Fibroblast of skin of right quadriceps (primary cell): ENCODE results near the gene STAG3.
A peak's percentile ranks its signal among the peaks of the same experiment; 100 is the strongest.
"Not testable (repeated sequence)": the region's sequence is repeated elsewhere in the genome, so short reads cannot be mapped to it uniquely, and the experiment has no call there.

ENCODE experiments used
- DNase-seq: peaks from one replicate; pipeline ENCODE4 v3.0.0-alpha.2; 2013

STAG3 gene

DNA sequence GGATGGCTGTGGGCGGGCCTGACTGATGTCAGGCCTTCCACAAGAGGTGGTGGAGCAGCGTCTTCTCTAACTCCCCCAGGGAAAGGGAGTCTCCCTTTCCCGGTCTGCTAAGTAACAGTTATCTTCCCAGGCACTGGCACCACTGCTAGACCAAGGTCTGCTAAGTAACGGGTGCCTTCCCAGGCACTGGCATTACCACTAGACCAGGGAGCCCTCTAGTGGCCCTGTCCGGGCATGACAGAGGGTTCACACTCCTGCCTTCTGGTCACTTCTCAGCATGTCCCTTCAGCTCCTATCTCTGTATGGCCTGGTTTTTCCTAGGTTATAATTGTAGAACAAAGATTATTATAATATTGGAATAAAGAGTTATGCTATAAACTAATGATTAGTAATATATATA, 40.2 kb downstream of the STAG3 start:
- not testable (repeated sequence) for DNase-seq

DNA sequence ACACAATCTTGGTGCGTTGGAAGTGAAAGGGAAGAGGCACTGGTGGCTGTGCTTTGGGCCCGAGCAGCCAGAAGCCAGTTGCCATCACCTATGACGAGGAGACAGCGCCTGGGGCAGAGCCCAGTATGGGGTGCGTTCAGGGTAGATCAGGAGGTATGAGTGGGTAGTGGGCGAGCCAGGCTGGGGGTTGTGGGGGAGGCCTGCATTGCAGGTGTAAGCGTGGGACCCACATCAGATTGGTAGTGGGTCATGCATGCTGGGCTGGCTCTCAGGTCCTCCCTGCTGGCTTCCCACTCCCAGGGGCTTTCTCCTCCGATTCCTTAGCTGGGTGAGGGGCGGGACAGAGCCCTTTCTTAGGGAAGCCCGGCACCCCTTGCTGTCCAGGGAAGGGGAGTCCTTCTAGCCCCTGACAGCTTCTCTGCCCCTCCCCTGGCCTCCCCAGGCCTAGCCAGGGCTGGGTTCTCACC, 41.6 kb downstream of the STAG3 start:
- DNase-seq, result no peak

DNA sequence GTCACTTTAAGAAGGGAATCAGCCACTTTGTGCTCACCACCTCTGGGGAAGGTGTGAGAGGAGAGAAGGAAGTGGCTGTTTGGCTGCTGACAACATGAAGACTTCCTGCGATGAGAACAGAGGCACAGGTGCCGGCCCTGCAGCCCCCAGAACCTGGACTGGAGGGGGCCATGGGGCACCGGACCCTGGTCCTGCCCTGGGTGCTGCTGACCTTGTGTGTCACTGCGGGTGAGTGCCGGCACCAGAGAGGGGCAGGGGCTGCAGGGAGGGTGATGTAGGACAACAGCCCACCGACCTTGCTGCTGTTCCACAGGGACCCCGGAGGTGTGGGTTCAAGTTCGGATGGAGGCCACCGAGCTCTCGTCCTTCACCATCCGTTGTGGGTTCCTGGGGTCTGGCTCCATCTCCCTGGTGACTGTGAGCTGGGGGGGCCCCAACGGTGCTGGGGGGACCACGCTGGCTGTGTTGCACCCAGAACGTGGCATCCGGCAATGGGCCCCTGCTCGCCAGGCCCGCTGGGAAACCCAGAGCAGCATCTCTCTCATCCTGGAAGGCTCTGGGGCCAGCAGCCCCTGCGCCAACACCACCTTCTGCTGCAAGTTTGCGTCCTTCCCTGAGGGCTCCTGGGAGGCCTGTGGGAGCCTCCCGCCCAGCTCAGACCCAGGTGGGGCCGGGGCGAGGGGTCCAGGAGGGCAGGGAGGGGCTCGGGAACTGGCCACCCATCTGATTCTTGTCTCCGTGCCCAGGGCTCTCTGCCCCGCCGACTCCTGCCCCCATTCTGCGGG, 42.3 kb downstream of the STAG3 start, which contains the start of gene PVRIG:
PVRIG (plus strand) TSS at position 149 of the 785 bp plus-strand sequence; CDS start at position 171, 22 bp downstream.
- not testable (repeated sequence) for DNase-seq

DNA sequence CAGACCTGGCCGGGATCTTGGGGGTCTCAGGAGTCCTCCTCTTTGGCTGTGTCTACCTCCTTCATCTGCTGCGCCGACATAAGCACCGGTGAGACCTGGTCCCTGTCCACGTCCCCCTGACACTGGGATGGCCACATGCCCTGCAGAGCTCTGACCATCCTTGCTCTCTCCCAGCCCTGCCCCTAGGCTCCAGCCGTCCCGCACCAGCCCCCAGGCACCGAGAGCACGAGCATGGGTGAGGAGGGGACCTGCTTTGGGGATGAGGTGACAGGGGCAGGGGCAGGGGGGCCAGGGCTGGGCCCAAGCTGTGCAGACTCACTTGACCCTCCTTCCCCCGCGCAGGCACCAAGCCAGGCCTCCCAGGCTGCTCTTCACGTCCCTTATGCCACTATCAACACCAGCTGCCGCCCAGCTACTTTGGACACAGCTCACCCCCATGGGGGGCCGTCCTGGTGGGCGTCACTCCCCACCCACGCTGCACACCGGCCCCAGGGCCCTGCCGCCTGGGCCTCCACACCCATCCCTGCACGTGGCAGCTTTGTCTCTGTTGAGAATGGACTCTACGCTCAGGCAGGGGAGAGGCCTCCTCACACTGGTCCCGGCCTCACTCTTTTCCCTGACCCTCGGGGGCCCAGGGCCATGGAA, 43.0 kb downstream of the STAG3 start:
- no peak for DNase-seq

DNA sequence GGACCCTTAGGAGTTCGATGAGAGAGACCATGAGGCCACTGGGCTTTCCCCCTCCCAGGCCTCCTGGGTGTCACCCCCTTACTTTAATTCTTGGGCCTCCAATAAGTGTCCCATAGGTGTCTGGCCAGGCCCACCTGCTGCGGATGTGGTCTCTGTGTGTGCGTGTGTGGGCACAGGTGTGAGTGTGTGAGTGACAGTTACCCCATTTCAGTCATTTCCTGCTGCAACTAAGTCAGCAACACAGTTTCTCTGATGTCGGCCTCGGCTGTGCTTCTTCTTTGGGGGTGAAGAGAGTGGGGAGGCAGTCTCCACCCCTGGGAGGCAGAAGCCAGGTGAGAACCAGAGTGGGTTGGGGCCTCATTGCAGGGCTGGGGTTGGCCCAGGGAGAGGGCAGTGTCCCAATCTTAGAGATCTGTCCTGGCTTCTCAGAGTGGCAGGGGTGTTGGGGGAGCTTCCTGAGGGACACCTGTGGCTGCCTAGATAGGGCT, 43.6 kb downstream of the STAG3 start:
- no peak for DNase-seq

DNA sequence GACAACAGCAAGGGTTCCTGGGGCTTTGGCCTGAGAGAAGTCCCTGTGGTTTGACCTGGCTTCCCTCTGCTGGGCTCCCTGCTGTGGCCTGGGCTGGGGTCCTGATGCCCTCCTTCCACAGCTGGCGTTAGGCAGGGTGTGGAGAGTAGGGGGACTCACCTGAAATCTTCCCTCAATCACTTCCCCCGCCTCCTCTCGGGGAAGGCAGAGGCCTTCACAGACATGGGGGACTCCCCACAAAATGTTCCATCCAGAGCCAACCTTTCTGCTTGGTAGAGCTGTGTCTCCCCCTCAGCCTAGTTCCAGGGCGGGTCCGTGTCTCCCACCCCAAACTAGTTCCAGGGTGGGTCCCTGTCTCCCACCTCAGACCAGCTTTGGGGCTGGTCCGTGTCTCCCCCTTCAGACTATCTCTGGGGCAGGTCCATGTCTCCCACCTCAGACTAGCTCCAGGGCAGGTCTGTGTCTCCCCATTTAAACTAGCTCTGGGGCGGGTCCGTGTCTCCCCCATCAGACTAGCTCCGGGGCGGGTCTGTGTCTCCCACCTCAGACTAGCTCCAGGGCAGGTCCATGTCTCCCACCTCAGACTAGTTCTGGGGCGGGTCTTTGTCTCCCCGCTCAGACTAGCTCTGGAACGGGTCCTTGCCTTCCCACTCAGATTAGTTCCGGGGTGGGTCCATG, 44.2 kb downstream of the STAG3 start:
- no peak for DNase-seq

DNA sequence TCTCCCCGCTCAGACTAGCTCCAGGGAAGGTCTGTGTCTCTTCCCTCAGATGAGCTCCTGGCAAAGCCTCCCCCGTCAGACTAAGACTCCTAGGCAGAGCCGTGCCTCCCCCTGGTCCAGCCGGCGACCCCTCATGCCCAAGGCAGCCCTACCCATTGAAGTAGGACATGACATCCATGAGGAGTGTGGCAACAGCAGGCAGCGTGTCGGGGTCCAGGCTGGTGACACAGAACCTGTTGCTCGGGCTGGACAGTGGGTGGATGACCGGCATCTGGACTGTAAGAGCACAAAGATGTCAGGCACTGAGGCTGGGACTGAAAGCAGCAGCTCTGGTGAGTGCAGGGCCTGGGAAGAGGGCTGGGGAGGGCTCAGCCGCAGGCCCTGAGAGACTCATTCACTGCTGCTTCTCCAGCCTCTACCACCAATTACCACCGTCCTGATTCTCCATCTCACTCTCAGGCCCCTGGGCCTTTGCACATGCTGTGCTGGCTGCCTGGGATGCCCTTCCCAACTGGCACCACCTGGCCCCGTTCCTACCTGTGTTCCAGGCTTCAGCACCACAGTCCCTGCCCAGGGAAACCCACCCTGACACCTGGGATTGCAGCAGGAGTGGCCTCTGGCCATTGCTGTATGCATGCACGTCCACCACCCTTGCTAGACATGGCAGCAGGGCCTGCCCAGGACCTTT, 44.9 kb downstream of the STAG3 start:
- DNase-seq, result no peak

DNA sequence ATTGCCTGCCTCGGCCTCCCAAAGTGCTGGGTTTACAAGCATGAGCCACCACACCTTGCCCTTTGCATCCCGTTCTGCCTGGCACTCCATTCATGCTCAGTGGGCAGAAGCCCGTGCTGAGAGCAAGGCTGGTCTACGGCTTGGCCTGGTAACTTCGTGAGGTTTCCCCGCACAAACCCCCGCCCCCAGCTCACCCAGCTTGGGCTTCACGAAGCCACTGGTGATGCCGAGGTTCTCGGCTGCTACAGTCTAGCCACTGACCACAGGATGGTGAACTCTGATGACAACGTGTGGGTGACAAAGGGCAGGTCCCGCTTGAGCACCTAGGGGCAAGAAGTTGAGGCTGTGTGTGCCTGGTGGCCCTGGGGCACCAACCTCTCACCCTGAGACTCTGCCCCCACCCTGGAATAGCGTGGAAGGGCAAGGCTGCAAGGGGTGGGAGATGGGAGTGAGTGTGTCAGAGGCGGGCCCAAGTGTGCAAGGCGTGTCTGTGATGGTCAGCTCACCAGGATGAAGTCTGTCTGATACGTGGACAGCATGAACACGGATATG, 45.7 kb downstream of the STAG3 start:
- DNase-seq, result not testable (repeated sequence)

DNA sequence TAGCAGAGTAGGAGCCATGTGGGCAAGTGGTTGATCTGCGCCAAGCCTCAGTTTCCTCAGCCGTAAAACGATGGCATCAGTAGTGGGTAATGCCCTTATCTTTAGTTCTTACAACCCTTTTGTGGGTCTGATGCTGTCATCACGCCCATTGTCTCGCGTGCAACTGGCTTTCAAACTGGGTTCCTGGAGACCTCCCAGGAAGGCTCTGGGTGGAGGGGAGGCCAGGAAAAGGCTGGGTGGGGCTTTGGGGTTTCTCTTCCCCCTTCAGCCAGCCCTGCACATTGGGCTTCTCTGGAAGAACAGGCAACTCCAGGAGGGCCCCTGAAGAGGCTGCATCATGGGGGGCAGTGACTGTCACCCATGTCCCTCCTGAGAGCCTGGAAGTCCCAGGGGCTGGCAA, 47.2 kb downstream of the STAG3 start:
- DNase-seq, result not testable (repeated sequence)

DNA sequence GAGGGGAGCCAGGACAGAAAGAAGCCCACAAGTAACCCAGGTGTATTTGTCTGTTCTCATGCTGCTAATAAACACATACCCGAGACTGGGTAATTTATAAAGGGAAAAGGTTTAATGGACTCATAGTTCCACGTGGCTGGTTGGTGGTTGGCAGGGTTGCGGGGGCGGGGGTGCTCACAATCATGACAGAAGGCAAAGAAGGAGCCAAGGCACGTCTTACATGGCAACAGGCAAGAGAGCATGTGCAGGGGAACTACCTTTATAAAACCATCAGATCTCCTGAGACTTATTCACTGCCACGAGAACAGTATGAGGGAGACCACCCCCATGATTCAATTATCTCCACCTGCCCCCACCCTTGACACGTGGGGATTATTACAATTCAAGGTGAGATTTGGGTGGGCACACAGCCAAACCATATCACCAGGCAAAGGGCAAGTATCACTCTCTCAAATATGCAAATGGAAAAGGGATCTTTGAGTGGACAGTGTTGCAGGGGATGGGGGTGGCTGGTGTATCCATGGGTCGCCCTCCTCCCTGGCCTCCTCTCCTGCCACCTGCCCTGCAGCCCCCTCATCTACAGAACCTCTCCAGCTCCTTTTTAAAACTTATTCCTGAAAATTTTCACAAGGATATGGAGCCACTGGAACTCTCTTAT, 57.1 kb downstream of the STAG3 start:
- DNase-seq, result not testable (repeated sequence)

DNA sequence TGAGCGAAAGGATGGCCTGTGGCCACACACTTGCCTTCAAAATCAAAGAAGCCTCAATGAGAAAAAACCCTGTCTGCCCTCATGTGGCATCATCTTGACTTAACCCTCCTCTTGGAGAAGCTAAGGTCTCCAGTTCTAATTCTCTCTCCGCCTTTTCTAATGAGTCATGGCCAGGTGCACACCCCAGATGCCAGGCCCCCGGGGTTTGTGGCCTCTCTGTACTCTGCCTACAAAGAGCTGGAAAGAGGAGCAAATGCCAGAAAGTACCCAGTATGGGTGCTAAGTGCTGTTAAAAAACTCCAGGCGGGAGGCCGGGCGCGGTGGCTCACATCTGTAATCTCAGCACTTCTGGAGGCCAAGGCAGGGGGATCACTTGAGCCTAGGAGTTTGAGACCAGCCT, 62.3 kb downstream of the STAG3 start:
- DNase-seq, result not testable (repeated sequence)

DNA sequence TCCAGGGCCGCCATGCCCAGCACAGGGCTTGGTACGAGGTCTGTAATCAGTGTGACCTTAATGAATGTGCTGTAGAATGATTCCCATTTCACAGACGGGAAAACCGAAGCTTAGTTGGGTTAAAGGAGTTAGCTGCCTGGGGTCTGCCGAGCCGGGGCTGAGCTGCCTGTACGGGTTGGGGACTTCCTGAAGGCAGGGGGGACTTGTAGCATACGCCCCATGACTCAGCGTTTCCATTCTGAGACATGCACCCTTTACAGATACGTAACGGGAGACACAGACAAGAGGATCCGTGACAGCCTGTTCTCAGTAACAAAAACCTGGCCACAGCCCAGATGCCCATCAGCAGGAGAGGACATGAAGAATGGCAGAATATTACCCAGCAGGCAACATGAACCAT, 65.7 kb downstream of the STAG3 start:
- DNase-seq, result peak; percentile 11

DNA sequence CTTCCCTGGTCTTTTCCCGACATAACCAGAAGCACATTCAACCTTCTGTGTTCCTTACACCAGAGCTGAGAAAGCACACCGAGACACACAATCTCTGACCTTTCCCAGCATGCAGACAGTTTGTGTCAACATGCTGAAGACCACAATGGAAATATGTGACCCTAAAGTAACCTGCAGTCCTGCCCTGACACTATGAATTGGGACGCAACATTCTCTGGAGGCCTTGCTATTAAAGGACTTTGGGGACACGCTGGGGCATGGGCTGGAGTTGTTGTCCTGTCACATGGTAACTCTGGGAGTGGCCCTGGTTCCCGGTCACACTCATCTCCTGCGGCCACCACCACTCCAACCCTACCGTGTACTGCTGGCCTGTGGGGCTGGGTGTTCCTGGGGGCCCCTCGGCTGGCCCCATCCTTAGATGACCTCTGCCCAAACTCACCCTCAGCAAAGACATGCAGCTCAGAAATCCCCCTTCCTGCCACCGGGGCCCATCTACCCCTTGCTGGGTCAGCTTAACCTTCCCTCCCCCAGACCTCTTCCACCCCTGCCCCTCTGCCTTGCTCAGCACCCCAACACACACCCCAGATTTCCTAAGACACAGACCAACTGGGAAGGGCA, 67.4 kb downstream of the STAG3 start:
- not testable (repeated sequence) for DNase-seq

DNA sequence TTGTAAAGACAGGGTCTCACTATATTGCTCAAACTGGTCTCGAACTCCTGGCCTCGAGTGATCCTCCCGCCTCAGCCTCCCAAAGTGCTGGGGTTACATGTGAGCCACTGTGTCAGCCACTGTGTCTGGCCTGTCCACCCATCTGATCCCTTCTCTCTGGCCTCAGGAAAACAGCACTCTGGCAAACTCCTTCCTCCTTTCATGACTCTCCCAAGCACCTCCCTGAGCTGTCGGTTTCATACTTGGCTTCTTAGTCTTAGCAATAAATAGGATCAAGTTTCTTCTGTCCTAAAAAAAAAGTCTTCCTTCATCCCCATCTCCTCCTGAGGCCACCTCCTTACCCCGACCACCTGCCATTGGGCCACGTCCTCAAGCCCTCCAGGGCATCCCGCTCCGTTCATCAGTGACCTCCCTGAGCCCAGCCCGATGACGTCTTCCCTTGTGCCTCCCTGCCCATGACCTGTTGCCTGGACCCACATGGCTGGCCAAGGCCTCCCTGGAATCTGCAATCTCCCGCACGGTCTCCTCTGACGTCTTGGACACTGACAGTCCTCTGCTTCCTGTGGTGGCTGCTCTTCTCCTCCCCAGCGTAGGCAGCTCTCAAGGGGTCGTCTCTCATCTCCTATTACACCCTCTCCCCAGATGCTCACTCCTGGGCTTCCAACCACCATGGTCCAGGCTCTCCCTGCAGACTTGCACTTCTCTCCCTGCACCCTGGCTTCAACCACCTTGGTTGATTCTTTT, 68.6 kb downstream of the STAG3 start:
- not testable (repeated sequence) for DNase-seq

DNA sequence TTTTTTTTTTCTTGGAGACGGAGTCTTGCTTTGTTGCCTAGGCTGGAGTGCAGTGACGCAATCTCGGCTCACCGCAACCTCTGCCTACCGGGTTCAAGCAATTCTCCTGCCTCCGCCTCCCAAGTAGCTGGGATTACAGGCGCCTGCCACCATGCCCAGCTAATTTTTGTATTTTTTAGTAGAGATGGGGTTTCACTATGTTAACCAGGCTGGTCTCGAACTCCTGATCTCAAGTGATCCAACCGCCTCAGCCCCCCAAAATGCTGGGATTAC, 69.1 kb downstream of the STAG3 start:
- DNase-seq, result not testable (repeated sequence)

DNA sequence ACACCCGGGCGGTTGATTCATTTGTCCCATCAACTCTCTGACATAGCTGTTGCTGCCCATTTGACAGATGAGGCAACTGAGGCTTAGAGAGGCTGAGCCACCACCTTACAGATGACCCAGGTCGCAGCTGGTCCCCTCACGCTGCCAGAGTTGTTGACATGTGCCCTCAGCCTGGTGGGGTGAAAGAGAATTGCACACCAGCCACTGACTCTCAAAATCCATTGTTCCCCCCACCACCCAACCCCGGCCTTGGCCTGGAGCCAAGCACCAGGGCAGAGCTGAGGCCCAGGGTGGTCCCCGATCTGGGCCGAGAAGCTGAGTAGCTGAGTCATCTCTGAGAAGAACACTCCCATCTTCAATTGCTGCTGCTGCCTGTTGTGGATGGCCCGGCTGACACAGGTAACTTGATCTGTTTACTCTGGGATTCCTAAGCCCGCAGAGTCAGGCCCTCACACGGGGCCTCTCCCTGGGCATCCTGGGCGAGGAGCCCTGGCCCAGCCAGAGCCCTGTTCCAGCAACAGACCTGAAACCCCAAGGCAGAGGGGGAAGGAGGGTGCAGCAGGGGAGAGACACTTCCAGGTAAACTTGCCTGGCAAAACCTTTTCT, 69.5 kb downstream of the STAG3 start:
- DNase-seq, result peak; percentile 76

DNA sequence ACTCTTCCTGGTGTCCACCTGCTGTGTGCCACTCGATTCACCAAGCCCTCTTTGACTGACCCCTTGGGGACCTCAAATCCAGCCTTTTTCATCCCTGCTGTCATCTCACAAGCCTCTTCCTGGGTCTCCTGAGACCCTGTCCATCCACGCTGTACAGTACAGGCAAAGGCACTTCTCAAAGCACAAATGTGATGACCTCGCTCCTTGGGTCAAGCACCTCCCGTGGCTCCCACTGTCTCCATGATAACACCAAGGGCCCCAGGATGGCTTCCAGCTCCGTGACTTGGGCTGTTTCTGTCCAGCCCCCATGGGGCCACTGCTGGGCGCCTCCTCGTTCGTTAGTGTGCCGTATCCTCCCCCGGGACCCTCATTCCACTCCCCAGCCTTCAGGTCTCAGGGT, 70.8 kb downstream of the STAG3 start:
- no peak for DNase-seq

DNA sequence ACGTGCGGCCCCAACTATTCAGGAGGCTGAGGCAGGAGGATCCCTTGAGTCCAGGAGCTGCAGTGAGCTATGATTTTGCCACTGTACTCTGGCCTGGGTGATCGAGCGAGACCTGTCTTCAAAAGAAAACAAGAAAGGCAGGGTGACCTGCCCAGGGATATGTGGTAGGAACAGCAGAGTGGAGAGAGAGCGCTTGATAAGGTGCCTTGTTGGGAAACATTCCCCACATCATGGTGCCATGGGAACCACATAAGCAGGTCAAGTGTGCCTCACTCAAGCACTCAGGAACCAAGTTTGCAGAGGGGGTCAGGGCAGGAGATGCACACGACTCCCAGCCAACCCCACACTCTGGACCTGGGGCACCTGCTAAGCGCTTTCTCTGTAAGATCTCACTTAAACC, 79.3 kb downstream of the STAG3 start:
- DNase-seq, result no peak

DNA sequence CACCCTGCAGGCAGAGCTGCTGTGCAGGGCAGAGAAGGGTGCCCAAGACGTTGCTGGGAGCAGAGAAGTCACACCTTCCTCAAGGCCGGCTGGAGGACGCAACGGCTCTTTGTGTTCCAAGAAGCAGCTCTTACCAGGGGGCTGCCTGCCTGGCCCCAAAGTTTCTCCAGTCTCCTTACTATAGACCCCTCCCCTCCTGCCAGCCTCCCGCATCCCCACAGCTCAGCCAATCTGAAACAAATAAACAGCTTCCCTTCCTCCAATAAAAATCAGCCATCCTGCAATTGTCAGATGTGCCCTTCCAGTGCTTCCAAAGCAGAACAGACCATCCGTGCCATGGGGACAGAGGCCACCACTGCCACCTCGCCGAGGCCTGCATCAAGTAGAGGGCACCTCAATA, 82.3 kb downstream of the STAG3 start:
- DNase-seq, result not testable (repeated sequence)

DNA sequence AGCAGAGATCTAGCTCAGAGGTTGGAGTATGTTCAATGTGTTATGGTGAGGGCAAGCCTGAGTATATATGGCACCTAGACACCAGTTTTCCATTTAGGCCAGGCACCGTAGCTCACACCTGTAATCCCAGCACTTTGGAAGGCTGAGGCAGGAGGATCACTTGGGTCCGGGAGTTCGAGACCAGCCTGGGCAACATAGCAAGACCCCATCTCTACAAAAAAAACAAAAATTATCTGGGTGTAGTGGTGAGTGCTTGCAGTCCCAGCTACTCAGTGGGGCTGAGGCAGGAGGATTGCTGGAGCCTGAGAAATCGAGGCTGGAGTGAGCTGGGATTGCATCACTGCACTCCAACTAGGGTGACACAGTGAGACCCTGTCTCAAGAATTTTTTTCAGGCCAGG, 85.2 kb downstream of the STAG3 start:
- not testable (repeated sequence) for DNase-seq
